ENCODE results near the gene MCAM.
A peak's percentile ranks its signal among the peaks of the same experiment; 100 is the strongest.

Gene MCAM

GRCh38 chr11:119306373-119306890, 10.5 kb downstream of the MCAM start:
- peak; percentile 33 for DNase-seq (ENCODE audit: low spot score)

GRCh38 chr11:119305556-119306372, 11.2 kb downstream of the MCAM start:
- DNase-seq (ENCODE audit: low spot score): no peak

GRCh38 chr11:119303227-119303718, 13.7 kb downstream of the MCAM start:
- DNase-seq (ENCODE audit: low spot score): no peak

- no peak for DNase-seq (ENCODE audit: low spot score)
These were observed 16.5 kb downstream of the MCAM start for GRCh38 chr11:119300198-119300964.

- no peak for DNase-seq (ENCODE audit: low spot score)
These were observed 17.5 kb downstream of the MCAM start for GRCh38 chr11:119299416-119299815.

GRCh38 chr11:119298726-119299125, 18.2 kb downstream of the MCAM start:
- DNase-seq (ENCODE audit: low spot score): no peak

- DNase-seq (ENCODE audit: low spot score): no peak
These were observed 19.0 kb downstream of the MCAM start for GRCh38 chr11:119297938-119298337.

- DNase-seq (ENCODE audit: low spot score): no peak
These were observed 21.8 kb downstream of the MCAM start for GRCh38 chr11:119295178-119295577.

- DNase-seq (ENCODE audit: low spot score): no peak
These were observed 23.5 kb downstream of the MCAM start for GRCh38 chr11:119293461-119293860.

- no peak for DNase-seq (ENCODE audit: low spot score)
These were observed 25.9 kb downstream of the MCAM start for GRCh38 chr11:119290894-119291497.

GRCh38 chr11:119288219-119288618, 28.7 kb downstream of the MCAM start:
- no peak for DNase-seq (ENCODE audit: low spot score)

GRCh38 chr11:119285431-119285830, 31.5 kb downstream of the MCAM start:
- DNase-seq (ENCODE audit: low spot score): no peak

- DNase-seq (ENCODE audit: low spot score): peak; percentile 54
These were observed 32.4 kb downstream of the MCAM start for GRCh38 chr11:119284344-119285157.

GRCh38 chr11:119282495-119282894, 34.4 kb downstream of the MCAM start:
- DNase-seq (ENCODE audit: low spot score): no peak

- DNase-seq (ENCODE audit: low spot score): no peak
These were observed 39.3 kb downstream of the MCAM start for GRCh38 chr11:119277660-119278059.

- DNase-seq (ENCODE audit: low spot score): no peak
These were observed 43.2 kb downstream of the MCAM start for GRCh38 chr11:119273721-119274120.

GRCh38 chr11:119267645-119268044, 49.3 kb downstream of the MCAM start:
- DNase-seq (ENCODE audit: low spot score): no peak

GRCh38 chr11:119266517-119267255, 50.2 kb downstream of the MCAM start:
- DNase-seq (ENCODE audit: low spot score): peak; percentile 13

- DNase-seq (ENCODE audit: low spot score): no peak
These were observed 50.9 kb downstream of the MCAM start for GRCh38 chr11:119266063-119266462.

GRCh38 chr11:119263352-119263940, 53.5 kb downstream of the MCAM start:
- peak; percentile 52 for DNase-seq (ENCODE audit: low spot score)

Measured in activated CD4-positive, alpha-beta T cell treated with anti-CD3 and anti-CD28 coated beads, Interleukin-2, Interleukin-4, amounts not matched to agents 100 ng/mL and 50 ng/mL, durations not matched to agents 16 hours and 8 hours (primary cell).